Right atrium auricular region (tissue), 2 donors: ENCODE measurements around the gene GFER. TPM values are rescaled to one million over a fixed set of nuclear protein-coding genes. Genes with fewer than 3 reads are reported as not detected.
A peak's percentile ranks its signal among the peaks of the same experiment; 100 is the strongest.

Source experiments
- DNase-seq: peaks from one replicate; pipeline ENCODE4 v3.0.0-alpha.2; 2019; ENCODE audit warnings: low spot score
- H3K27ac ChIP-seq, 2 donors: fragments of 200-600 bp; sonication (generic); 1 replicate in 1 of 2; 2 replicates in 1 of 2; pipeline ENCODE4 v1.5.1; 2016 to 2019
- H3K27me3 ChIP-seq, 2 donors: fragments of 200-600 bp; sonication (generic); one replicate each; pipeline versions ENCODE4 v1.5.1 to v1.6.0; 2017 to 2019
- H3K36me3 ChIP-seq: fragments of 200-600 bp; sonication (generic); one replicate; pipeline ENCODE4 v1.5.1; 2016
- H3K4me1 ChIP-seq, 2 donors: fragments of 200-600 bp; sonication (generic); one replicate each; pipeline versions ENCODE4 v1.5.1 to v1.6.0; 2017 to 2019
- H3K4me3 ChIP-seq, 2 donors: fragments of 200-600 bp; sonication (generic); 1 replicate in 1 of 2; 2 replicates in 1 of 2; pipeline ENCODE4 v1.5.1; 2017 to 2019; ENCODE audit warnings: mild to moderate bottlenecking in 1 of 2, moderate library complexity in 1 of 2
- H3K9me3 ChIP-seq, 2 donors: fragments of 200-600 bp; sonication (generic); one replicate each; pipeline ENCODE4 v1.5.1; 2019
- CTCF ChIP-seq, 2 donors: fragments of 200-600 bp; sonication (generic); IDR thresholded peaks; one replicate each; pipeline ENCODE4 v1.5.1; 2019; ENCODE audit warnings: antibody characterized with exemption in 2 of 2
- total RNA-seq, 2 donors: library from RNA; depleted of rRNA; stranded (reverse); fragments of >200 nt; gene quantifications; one replicate each; pipeline ENCODE4 v1.1.0, GENCODE V29; 2016

GFER gene
- total RNA-seq, 2 donors from 2014 or later = 11.9 to 12.6 TPM

DNA sequence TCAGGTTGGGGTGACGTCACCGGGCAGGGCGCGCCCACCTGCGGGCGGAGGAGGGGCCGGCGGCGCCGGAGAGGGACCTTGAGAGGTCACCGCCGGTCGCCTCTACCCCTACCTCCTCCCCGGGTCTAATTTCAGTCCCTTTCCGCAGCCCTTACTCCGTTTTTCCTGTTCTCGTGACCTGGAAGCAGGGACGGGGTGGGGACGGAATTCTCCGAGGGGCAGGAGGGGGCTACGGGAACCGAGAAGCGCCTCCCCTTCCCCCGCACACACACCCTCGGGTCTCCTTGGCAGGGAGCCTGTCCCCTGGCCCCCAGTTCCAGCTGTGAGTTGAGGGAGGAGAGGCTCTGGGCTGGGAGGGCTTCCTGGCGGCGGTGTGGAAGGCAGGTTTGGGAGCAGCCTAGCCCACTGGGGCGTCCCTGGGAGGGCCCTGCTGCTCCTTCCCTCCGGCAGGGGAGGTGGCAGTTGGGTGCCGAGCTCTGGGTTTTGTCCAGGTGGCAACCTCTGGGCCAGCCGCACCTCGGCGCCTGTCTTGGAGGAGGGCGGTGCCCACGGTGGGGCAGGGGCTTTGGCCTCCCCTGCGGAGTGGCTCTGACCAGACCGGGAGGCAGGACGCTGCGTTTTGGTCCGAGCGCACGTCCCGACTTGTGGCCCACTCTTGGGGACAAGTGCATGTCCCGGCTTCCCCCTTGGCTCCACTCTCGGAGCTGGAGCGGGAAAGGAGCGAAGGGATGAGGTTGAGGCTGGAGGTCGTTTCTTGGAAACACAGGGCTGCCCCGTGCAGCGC is 6.5 kb downstream of the GFER start:
- Histone ChIP-seq H3K9me3 (no peaks in the 10 kb centered on the region), H3K27ac (no peak overlapping the region), H3K27me3 (peaks cover 16 to 26% of the 10 kb centered on the region in 2 donors), H3K36me3 (peaks cover 11% of the 10 kb centered on the region), H3K4me1 (peaks cover 0 to 33% of the 10 kb centered on the region in 2 donors), H3K4me3 (peak overlapping the region; percentile 21 to 31)
- DNase-seq = no peak
- no peak for TF ChIP-seq CTCF (IDR thresholded peaks at IDR 0.05)

GRCh38 chr16:1991135-1991551 is 7.2 kb downstream of the GFER start:
- DNase-seq = no peak
- H3K36me3 ChIP-seq = peaks cover 5% of the 10 kb centered on the region
- peak overlapping the region in 1 of 2 donors; percentile 55 for H3K4me3 ChIP-seq
- no peaks in the 10 kb centered on the region for H3K9me3 ChIP-seq
- no peak overlapping the region for H3K27ac ChIP-seq
- TF ChIP-seq CTCF (IDR thresholded peaks at IDR 0.05) = no peak
- H3K27me3 ChIP-seq = peaks cover 16 to 26% of the 10 kb centered on the region in 2 donors
- peaks cover 0 to 33% of the 10 kb centered on the region in 2 donors for H3K4me1 ChIP-seq

DNA sequence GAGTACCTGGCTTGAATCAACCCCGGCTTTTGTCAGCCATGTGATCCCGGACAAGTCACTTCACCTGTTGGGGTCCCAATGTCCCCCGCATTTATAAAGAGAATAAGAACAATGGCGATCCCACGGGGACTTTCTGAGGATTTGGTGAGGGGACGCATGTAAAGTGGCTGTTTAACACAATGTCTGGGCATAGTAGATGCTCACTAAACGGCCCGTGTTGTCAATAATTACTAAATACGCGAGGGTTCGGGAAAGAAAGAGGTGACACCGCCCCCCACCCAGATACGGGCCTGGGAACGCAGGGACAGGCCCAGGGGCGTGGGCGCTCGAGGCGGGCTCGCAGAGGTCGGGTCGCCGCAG is 7.6 kb downstream of the GFER start:
- peak overlapping the region in 1 of 2 donors; percentile 24 for H3K27ac ChIP-seq
- DNase-seq = no peak
- peak overlapping the region; percentile 19 to 55 for H3K4me3 ChIP-seq

GRCh38 chr16:1991948-1992703 is 8.1 kb downstream of the GFER start:
- TF ChIP-seq CTCF (IDR thresholded peaks at IDR 0.05) = no peak
- Histone ChIP-seq H3K9me3 (no peaks in the 10 kb centered on the region), H3K4me1 (peaks cover 0 to 33% of the 10 kb centered on the region in 2 donors), H3K27ac (peak overlapping the region in 1 of 2 donors; percentile 24), H3K36me3 (peaks cover 2% of the 10 kb centered on the region), H3K4me3 (peak overlapping the region; percentile 19 to 55), H3K27me3 (peaks cover 16 to 26% of the 10 kb centered on the region in 2 donors)
- DNase-seq = peak; percentile 90

More for the DNA sequence above, 7.6 kb downstream of the GFER start:
- peaks cover 16 to 26% of the 10 kb centered on the region in 2 donors for H3K27me3 ChIP-seq
- H3K9me3 ChIP-seq = no peaks in the 10 kb centered on the region
- H3K4me1 ChIP-seq = peaks cover 0 to 33% of the 10 kb centered on the region in 2 donors
- no peak for TF ChIP-seq CTCF (IDR thresholded peaks at IDR 0.05)
- H3K36me3 ChIP-seq = peaks cover under 1% of the 10 kb centered on the region

DNA sequence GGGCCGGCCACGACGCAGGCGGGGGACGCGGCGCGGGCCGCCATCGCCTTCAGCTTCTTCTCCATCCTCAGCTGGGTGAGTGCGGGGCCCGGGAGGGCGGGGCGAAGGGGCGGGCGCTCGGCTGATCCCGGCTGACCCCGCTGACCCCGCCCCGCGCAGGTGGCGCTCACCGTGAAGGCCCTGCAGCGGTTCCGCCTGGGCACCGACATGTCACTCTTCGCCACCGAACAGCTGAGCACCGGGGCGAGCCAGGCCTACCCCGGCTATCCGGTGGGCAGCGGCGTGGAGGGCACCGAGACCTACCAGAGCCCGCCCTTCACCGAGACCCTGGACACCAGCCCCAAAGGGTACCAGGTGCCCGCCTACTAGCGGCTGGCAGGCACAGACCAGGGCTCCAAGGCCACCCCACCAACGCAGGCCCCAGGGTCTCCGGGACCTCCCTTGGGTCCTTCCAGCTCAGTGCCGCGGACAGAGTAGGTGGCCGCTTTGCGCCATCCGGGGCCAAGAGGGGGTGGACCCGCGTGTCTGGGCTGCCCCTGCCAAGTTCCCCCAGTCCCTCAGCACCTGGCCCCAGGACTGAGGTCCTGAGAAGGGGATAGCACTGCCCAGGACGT is 8.8 kb downstream of the GFER start:
- H3K9me3 ChIP-seq = no peaks in the 10 kb centered on the region
- H3K27me3 ChIP-seq = peaks cover 16 to 26% of the 10 kb centered on the region in 2 donors
- peaks cover 4% of the 10 kb centered on the region for H3K36me3 ChIP-seq
- peaks cover 0 to 33% of the 10 kb centered on the region in 2 donors for H3K4me1 ChIP-seq
- no peak for TF ChIP-seq CTCF (IDR thresholded peaks at IDR 0.05)
- H3K27ac ChIP-seq = no peak overlapping the region
- peak overlapping the region in 1 of 2 donors; percentile 55 for H3K4me3 ChIP-seq
- DNase-seq = no peak
